Activated T-cell treated with anti-CD3 and anti-CD28 coated beads, Interleukin-2, amount 50 U/mL, for 48 hours (primary cell): Measurements from ENCODE around the gene TRIM27.
"Not testable (repeated sequence)": the region's sequence is repeated elsewhere in the genome, so short reads cannot be mapped to it uniquely, and the experiment has no call there.

ENCODE experiments used
- DNase-seq, 2 experiments: peaks; one replicate each; pipeline ENCODE4 v3.0.0-alpha.2; 2020

TRIM27 gene

DNA sequence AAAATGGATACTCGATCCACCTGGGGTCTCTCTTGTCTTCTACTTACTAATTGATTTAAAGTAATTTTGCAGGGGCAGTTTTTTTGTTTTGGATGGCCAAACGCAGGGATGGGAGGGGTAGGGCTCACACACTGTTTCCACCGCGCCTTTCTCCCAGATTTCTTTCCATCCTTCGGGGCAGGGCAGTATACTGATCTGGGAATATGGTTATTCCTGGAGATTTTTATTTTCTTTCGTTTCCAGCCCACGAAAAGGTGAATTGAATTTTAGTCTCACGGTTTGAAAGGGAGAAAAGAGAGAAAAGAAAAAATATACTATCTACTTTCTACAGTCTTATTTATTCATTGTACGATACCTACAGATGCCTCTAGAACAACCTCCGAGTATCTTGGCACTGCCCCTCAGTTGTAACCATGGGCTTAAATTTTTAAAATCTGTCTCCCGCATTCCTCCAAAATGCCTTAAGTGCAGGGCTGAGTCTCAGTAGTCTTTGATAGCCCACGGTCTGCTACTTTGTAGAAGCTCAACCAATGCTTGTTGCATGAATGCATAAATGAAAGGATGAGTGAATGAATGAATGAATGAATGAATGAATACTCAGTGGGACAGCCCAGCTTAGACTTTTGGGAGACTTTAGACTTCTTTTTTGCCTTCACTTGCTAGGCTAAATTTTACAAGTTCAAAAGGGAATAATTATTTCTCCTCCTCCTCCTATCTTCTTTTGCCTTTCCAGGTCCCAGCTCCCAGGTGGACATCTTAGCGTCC lies 18.1 kb upstream of the TRIM27 start:
- DNase-seq = no peak

DNA sequence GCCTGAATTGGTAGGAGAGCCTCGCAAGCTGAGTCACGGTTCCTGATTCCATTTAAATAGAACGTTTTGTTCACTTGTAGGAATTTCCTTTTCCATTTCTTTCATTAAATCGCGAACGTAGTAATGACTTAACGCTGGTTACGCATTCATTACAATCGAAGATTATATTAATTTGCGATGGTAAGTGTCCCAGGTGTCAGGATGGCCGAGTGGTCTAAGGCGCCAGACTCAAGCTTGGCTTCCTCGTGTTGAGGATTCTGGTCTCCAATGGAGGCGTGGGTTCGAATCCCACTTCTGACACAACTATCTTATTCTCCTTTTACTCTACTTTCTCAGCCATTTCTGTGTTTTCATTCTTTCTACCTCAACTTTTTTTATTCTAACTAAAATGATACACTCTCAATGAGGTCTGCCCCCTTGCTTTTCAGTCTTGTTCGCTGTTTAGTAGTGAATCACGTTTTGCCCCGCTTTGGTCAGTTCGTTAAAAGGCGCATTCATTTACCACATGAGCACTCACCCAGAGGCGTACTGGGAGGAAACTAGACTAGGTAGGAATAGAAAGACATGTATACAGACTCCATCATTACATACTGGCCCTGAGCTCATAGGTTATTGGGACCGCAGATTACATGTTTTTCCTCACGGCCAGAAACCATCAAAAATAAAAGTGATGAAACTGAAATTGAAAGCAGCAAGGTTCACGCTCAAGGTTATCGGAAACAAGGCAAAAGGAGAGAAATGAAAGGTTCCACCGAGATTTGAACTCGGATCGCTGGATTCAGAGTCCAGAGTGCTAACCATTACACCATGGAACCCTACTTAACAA lies 17.3 kb upstream of the TRIM27 start:
- peak; percentile 84 to 87 for DNase-seq

- peak; percentile 78 to 79 for DNase-seq
These were observed 16.6 kb upstream of the TRIM27 start for GRCh38 chr6:28940294-28940857.

GRCh38 chr6:28933069-28933468 lies 9.3 kb upstream of the TRIM27 start:
- no peak for DNase-seq

GRCh38 chr6:28929887-28930620 lies 6.3 kb upstream of the TRIM27 start:
- no peak for DNase-seq

DNA sequence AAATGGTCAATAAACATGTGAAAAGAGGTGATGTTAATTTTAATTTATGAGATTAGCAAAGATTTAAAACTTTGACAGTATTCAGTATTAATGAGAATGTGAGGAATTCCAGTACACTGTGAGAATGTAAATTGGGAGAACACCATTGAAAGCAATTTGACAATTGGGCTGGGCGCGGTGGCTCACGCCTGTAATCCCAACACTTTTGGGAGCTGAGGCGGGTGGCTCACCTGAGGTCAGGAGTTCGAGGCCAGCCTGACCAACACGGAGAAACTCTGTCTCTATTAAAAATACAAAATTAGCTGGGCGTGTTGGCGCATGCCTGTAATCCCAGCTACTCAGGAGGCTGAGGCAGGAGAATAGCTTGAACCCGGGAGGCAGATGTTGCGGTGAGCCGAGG lies 5.6 kb upstream of the TRIM27 start:
- DNase-seq = not testable (repeated sequence)

GRCh38 chr6:28927846-28928245 lies 4.1 kb upstream of the TRIM27 start:
- DNase-seq = no peak

GRCh38 chr6:28922821-28923317 lies 916 bp downstream of the TRIM27 start:
- peak; percentile 62 to 65 for DNase-seq

DNA sequence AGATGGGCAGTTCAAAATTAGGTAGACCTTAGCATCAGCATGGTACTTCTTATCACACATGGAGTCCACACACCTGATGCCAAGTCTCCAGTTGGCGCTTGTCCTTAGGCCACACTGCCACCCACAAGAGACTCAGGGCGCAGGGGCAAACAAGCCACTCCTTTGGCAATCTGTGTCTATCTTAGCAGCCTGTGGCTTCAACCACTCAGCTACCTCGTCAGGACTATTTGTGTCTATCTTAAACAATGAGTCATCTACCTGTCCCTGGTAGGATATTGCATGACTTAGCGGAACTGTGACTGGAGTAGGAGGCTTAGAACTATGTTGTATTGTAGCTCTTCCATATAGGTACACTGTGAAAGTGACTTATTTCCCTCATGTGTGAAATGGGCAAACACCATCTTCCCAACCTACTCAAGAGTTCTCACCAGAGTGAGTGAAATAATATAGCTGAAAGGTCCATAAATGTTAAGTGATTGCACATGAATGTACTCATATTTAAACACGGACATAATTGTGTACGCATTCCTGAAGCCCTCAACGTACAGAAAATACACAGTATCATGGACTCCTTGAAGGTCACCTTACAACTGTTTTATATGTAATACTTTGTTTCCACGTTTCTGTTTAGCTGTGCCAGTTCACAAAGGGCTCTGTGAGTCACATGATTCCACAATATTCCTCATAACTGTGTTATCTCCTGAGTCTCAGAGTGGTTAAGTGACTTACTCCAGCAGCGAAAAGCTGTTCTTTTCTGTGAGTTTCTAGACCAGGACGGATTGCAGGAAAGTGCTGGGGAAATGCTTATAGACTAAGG lies 1.6 kb downstream of the TRIM27 start:
- DNase-seq = peak; percentile 34 to 44

- no peak for DNase-seq
These were observed 3.5 kb downstream of the TRIM27 start for GRCh38 chr6:28920281-28920680.

DNA sequence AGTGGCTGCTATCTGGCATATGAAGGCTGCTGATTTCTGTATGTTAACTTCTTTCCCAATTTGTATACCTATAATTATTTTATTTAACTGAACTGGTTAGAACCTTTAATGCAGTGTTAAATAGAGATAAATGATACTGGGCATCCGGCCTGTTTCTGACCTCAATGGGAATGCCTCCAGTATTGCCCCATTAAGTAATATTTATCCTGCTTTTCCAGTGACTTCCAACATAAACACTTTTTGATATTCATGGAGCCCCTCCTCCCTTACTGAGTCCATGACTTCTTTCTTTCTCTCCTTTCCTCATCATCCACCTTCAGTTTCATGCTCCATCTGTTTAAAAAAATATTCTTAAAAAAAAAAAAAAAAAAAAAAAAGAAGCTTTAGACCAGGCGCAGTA lies 8.8 kb downstream of the TRIM27 start:
- no peak for DNase-seq

DNA sequence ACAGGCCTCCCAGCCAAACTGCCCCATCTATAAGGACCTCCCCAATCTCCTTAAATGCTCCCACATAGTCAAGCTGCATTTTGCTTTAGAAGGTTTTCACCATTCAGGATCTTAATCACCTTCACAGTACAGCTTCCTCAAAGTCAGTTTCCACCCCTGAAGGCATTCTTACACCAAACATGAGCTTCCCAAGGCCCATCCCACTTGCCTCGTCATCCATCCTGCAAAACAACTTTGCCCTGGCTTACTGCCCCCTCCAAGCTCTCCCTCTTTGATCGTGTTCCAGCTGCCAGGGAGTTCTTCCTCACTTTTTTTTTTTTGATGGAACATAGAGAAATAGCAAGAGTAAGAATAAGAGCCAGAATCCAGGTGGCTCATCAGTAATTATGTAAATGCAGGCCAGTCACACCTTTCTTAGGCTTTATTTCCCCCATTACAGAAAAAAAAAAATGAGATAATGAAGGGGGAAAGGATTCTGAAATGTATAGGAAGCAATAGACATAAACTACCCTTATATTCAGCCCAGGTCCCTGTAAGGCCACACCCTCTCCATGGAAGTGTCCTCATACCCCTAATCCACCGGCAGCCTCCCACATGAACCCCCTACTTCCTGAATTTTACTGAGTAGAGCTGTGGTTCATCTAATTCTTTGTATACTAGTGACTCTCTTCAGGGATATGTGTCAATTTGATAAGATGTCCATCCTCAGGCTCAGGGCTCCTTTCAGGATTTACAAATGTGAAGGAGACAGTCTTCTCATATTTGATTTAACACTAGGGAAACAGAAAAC lies 12.7 kb downstream of the TRIM27 start:
- no peak for DNase-seq

DNA sequence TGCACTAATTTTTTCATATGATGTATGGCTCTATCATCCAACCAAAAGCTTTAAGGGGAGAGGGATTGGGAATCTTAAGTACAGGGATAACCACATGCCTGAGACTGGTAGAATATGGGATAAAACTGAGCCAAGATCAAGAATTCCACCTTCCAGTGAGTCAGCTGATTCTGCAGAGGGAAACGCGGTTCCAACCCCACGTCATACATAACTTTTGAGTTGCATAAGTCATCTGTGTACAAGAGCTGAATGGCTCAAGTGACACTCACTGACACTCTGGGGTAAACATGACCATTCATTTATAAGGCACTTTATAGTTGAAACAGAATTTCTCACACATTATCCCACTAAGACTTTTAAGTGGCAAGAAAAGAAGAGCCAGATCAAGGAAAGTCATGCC lies 16.4 kb downstream of the TRIM27 start:
- DNase-seq = no peak

DNA sequence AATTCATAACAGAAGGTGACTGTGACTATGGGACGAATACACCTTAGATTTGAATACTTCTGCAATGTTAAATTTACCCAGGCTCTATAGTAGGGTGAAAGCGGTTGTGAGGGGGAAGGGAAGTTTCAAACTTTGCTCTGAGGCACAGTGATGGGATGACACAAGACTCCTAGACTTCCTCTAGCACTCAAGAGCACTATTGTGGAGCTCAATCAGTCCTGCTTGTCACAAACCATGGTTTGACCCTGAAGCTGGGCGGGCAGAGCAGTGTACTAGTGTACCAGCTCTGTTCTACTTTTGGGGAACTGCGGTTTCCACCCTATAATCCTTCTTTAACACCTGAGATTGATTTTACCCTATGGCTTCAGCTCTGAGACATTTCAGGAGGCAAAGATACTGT lies 17.1 kb downstream of the TRIM27 start:
- DNase-seq = no peak

- DNase-seq = no peak
These were observed 20.1 kb downstream of the TRIM27 start for GRCh38 chr6:28903686-28904085.

DNA sequence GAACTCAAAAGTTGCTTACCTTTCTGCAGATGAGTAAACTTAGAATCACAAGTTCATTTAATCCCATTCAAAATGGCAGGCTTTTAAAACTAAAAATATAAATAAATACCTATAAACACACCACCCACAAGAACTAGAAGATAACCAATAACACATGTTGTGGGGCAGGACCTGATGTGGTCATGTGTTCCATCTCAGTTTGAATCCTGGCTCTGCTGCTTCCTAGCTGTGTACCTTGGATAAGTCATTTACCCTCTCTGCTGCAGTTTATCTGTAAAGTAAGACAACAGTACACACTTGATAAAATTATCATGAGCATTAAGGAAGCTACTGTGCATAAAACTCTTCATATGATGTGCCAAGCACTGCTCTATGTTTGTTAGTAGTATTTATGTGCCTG lies 22.0 kb downstream of the TRIM27 start:
- DNase-seq = no peak

DNA sequence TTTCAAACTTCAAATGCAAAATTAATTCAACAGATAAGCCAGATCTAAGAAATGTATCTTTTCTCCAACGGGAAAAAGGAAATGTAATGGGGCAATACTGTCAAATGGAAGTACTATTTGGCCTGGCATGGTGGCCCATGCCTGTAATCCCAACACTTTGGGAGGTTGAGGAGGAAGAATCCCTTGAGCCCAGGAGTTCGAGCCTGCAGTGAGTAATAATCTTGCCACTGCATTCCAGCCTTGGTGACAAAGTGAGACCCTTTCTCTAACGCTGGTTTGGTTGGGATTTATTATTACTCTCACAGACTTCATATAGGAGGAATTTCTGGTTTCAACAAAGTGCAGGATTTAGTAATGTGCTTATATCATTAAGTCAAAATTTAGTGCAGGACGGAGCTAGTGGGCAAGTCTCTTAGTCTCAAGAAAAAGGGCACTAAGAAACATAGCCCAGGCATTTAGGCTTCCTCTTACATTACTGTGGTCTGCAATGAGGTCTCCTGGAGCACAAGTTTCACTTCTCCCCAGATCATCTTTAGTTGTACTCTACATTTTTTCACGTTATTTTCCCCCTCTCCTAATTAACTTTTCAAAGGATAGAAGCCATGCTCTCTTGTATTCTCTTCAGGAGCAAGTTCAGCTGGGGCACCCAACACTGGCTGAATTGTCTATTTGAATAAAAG lies 23.1 kb downstream of the TRIM27 start:
- no peak for DNase-seq

DNA sequence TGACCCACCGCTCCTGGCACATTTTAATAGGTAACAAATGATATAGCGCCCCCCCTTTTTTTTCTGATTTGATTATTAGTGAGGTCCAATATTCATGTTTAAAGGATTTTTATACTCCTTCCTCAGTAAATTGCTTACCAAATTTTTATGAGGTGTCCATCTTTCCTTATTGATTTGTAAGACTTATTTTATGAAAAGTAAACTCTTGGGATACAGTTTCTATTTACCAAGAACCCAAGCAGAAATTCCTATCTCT lies 25.1 kb downstream of the TRIM27 start:
- DNase-seq = no peak

- no peak for DNase-seq
These were observed 26.4 kb downstream of the TRIM27 start for GRCh38 chr6:28897369-28897745.

DNA sequence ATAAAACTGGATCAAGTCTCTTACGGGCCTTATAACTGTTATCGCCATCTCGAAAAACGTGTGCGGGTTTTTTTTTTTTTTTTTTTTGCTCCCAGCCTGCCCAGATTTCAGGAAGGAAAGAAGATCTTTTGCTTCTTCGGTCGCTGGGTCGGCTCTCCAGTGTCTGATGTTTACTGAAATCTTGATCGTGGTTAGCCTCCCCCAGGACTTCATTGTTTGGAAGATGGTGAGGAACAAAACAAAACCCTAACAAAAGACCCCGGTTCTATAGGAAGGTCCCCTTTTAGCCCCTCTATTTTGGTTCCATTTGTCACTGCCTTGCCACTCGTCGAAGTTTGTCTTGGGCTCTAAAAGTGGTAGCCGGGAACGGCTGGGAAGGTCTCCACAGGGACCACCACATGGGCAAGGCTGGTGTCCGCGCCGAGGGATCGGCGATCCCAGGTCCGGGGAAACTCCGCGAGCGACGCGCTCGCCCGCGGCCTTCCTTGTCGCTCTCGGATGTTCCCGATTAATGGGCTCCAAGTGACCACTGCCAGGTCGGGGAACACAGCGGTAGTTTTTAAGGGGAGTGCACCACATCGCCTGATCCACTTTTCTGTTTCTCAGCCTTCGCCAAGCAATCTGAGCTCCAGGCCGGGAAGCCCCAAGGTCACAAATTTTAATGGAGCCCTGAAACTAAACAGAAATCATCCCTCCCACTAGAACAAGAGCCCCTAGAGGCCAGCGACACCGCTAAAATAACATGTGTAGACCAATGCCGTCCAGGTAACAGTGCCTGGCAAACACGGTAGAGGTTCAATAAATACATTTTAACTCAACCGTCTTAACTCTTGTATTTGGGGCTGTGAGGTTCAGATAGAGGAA lies 27.0 kb downstream of the TRIM27 start:
- DNase-seq = peak; percentile 51 to 59
